Measurements from ENCODE around the gene ADORA2B.
"Not testable (repeated sequence)": the region's sequence is repeated elsewhere in the genome, so short reads cannot be mapped to it uniquely, and the experiment has no call there.

ADORA2B gene

DNA sequence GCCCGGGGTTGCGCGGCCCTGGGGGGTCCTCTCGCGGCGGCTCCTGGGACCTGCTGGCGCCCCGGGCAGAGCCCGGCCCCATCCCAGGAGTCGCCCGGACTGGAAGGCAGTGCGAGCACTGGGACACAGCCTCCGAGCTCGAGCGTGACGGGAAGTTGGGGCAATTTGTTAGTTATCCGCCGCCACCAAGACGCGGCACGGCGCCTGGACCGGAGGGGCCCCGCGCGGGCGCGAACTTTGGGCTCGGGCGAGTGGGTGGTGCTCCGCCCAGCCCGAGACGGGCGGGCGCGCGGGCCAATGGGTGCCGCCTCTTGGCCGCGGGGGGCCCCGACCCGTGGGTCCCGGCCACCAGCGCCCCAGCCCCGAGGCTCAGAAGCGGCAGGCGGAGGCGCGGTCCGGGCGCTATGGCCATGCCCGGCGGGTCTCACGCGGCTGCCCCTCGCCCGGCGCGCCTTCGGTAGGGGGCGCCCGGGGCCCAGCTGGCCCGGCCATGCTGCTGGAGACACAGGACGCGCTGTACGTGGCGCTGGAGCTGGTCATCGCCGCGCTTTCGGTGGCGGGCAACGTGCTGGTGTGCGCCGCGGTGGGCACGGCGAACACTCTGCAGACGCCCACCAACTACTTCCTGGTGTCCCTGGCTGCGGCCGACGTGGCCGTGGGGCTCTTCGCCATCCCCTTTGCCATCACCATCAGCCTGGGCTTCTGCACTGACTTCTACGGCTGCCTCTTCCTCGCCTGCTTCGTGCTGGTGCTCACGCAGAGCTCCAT is at the start of gene ADORA2B:
Gene ADORA2B, plus strand, starts transcription at position 372 of the 768 bp plus-strand sequence. Its CDS starts 119 bp downstream, at position 491.
- DNase-seq (ENCODE audit: low spot score) = peak; percentile 48

GRCh38 chr17:15896277-15896676 is 48.7 kb upstream of the ADORA2B start:
- no peak for DNase-seq (ENCODE audit: low spot score)

- DNase-seq (ENCODE audit: low spot score) = no peak
Measured at GRCh38 chr17:15896834-15897233, 48.1 kb upstream of the ADORA2B start.

DNA sequence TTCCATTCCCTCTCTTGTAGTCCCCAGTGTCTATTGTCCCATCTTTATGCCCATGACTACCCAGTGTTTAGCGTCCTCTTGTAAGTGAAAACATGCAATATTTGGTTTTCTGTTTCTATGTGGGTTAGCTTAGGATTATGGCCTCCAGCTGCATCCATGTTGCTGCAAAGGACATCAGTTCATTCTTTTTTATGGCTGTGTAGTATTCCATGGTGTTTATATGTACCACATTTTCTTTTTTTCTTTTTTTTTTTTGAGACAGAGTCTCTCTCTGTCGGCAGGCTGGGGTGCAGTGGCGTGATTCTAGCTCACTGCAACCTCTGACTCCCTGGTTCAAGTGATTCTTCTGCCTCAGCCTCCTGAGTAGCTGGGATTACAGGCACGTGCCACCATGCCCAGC is 45.3 kb upstream of the ADORA2B start:
- DNase-seq (ENCODE audit: low spot score) = not testable (repeated sequence)

DNA sequence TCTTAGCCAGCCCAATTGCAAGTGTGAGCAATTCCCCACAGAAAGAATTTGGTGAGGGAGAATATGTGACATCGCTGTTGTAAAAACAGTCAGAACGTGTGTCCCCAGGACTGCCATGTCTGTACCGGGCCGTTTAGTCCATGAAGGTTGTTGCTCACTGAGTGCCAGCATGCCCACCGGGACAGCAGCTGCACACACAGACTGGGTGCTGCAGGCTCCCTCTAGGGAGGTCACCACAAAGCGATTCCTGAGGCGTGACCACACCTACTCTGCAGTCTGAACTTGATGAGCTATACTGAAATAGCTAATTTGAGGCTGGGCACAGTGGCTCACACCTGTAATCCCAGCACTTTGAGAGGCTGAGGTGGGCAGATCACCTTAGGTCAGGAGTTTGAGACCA is 44.1 kb upstream of the ADORA2B start:
- no peak for DNase-seq (ENCODE audit: low spot score)

GRCh38 chr17:15905236-15905635 is 39.7 kb upstream of the ADORA2B start:
- DNase-seq (ENCODE audit: low spot score) = not testable (repeated sequence)

- no peak for DNase-seq (ENCODE audit: low spot score)
Measured at GRCh38 chr17:15907290-15907689, 37.6 kb upstream of the ADORA2B start.

DNA sequence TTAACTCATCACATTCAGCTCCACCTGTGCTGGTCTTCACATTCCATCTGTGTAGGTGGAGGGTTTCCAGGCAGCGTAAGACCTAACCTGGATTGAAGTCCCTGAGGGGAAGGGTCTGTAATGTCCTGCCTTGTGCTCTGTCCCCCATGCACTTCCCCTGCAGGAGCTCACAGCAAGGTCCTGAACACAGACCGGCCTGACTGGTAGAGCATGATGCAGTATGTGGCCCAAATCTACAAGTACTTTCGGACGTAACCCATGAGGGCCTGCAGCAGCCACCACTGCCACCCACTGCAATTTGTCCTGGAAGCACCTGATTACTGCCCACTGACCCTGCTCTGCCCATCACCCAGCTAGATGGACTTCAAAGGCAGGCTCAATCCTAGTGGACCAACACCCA is 36.6 kb upstream of the ADORA2B start:
- no peak for DNase-seq (ENCODE audit: low spot score)

GRCh38 chr17:15909481-15909991 is 35.4 kb upstream of the ADORA2B start:
- DNase-seq (ENCODE audit: low spot score) = no peak

GRCh38 chr17:15910791-15911190 is 34.1 kb upstream of the ADORA2B start:
- DNase-seq (ENCODE audit: low spot score) = no peak

- DNase-seq (ENCODE audit: low spot score) = not testable (repeated sequence)
Measured at GRCh38 chr17:15911701-15912100, 33.2 kb upstream of the ADORA2B start.

DNA sequence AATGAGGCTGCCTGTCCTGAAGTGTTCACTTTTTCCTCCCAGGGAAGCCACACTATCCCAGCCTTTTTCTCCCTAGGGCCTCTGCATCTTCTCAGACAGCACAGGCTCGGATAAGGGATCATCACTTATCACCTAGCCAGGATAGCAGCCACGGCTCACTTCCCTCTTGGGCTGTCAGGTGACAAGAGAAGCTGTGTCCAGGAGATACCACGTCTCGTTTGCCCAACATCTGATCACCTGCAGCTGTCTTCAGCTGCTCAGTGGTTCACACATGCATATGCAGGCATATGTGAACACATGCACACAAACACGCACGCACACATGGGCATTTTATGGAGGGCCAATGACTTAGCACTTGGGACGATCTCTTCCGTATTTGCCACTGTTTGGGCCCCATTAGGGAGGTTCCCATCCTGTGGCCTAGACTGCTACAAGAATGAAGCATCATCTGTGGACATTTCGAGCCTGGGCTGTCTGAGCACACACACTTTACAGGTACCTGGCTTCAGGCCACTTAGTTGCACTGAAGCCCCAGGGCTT is 32.4 kb upstream of the ADORA2B start:
- no peak for DNase-seq (ENCODE audit: low spot score)

DNA sequence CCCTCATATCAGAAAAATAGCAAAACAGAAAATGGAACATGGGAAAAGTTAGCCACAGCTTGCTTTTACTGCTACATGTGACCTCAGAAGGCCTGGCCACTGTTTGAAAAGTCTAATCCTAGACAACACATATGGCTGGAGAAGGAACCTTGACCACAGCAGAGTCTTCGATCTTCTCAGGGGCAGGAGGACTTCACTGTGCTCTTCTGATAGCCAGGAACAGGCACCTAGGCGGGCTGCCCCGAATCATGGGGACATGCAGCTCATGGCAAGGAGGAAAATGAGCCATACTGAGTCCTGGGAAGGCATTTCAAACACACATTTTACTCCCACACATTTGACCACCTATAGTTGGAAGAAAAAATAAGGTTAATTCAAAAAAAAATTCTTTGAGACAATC is 31.1 kb upstream of the ADORA2B start:
- no peak for DNase-seq (ENCODE audit: low spot score)

DNA sequence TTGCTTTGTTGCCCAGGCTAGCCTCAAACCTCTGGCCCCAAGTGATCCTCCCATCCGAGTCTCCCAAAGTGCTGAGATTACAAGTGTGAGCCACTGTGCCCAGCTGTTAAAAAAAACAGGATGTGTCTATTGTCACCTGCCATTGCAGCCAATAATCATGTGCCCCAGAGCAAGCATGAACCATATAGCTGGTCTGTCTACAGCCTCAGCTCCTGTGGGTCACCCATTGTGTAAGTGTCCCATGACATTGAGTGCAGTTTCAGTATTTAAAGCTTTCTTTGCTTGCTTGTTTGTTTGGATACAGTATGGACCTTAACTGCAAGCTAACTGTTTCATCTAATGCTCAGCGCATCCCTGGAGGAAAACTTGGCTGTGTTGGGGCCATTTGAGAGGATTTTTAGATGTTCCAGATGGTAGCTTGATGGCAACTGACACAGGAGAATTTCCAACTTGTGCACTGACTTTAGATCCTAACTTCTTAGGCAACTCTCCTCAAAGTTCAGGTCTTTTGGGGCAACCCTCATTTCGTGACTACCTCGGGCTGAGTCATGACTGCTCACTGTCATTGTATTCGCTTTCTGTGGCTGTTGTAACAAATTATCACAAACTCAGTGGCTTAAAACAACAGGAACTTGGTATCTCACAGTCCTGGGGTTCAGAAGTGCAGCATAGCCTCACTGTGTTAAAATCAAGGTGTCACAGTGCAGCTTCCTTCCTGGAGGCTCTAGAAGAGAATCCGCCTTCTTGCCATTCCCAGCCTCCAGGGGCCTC is 30.3 kb upstream of the ADORA2B start:
- DNase-seq (ENCODE audit: low spot score) = no peak

DNA sequence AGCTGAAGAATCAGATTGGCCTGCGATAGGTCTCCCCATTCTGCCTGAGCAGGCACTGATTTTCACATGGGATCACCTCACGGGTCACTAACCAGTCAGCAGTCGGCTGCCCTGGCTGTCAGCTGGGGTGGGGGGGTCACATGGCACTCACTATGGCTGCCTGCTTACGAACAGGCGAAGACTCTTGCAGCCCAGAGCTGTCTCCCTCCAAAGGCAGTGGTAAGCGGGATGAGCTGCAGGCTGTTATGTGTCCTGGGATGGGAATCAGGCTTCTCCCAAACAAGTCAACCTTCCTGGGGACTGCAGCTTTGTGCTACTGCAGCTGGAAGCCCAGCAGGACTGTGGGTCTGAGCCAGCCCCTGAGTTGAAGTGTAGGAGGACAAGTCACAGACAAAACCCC is 29.0 kb upstream of the ADORA2B start:
- no peak for DNase-seq (ENCODE audit: low spot score)

- no peak for DNase-seq (ENCODE audit: low spot score)
Measured at GRCh38 chr17:15917021-15917437, 27.9 kb upstream of the ADORA2B start.

DNA sequence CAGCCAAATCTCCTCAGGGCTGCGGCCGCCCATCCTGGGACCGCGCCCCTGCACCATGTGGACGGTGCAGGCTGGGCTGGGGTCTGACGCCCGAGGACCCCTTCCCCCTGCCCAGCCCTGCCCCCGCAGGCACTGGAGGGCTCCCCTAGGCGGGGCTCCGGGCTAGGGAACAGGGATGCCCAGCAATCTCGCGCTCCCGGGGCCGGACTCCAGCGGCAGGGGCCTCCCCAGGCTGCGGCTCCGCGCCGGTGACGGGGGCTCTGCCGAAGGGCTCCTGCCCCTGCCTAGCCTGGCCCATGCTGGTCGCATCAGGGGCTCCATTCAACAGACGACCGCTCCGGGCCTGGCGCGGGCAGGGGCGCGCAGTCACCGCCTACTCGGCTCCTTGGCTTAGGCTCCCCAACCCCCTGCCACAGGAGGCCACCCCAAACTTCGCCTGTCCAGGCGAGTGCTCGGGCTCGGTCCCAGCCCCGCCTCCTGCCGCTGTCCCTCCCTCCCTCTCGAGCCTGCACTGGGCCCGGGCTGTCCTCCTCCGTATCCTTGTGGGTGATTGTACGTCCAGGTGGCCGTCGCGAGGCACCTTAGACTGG is 27.4 kb upstream of the ADORA2B start:
- DNase-seq (ENCODE audit: low spot score) = no peak

- no peak for DNase-seq (ENCODE audit: low spot score)
Measured at GRCh38 chr17:15918261-15918660, 26.7 kb upstream of the ADORA2B start.

DNA sequence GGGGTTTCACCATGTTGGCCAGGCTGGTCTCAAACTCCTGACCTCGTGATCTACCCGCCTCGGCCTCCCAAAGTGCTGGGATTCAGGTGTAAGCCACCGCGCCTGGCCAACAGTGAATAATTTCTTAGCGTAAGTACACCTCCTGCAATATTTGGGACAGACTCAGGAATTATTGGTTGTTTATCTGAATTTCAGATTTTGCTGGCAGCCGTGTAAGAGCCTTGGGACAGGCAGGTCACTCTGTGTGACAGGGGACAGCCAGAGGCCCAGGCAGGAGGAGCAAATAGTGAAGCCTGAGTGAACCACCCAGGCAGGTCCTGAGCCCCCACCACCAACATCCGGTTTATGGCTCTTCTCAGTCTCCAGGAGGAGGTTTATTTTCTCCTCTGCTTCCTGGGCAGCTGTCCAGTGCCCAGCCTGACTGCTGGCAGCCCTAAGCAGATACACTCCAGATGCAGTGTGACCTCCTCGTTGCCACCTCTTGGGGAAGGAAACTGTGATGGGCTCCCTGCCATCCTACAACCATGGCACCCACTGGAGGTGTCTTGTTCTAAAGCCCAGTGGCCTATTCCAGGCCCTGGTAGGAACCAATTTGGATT is 26.2 kb upstream of the ADORA2B start:
- no peak for DNase-seq (ENCODE audit: low spot score)

DNA sequence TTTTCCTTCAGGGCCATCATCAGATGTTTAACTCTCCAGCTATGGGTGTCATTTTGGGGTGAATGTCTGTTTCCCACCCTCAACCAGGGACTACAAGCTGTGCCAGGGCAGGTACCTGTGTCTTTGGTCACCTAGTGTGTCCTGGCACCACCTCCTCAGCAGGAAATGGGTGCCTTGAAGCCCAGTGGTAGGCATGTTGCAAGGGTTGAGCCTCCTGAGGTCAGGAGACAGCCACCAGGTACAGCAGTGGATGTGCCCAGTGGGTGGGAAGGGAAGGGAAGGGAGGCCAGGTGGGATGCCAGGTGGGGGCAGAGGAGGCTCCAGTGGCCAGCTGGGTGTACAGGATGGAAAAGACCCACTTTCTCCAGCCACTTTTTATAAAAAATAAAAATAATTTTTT is 25.5 kb upstream of the ADORA2B start:
- no peak for DNase-seq (ENCODE audit: low spot score)

GRCh38 chr17:15920758-15921239 is 24.1 kb upstream of the ADORA2B start:
- DNase-seq (ENCODE audit: low spot score) = no peak

DNA sequence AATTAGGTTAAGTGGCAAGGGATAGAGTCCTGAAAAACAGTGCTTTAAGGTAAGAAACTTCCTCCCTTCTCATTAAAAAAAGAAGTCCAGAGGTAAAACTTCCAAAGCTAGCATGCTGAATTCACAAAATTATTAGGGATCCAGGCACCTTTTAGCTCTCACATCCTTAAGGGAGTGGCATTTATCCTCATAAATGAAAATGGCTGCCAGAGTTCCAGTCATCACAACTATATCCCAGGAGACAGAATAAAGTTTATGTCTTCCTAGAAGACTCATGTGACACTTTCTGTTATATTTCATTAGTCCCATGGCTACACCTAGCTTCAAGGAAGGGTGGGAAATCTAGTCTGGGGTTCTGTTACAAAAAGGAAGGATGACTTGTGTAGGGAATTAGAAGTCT is 23.3 kb upstream of the ADORA2B start:
- DNase-seq (ENCODE audit: low spot score) = no peak
